ENCODE measurements around the gene MTERF1.

The MTERF1 gene

DNA sequence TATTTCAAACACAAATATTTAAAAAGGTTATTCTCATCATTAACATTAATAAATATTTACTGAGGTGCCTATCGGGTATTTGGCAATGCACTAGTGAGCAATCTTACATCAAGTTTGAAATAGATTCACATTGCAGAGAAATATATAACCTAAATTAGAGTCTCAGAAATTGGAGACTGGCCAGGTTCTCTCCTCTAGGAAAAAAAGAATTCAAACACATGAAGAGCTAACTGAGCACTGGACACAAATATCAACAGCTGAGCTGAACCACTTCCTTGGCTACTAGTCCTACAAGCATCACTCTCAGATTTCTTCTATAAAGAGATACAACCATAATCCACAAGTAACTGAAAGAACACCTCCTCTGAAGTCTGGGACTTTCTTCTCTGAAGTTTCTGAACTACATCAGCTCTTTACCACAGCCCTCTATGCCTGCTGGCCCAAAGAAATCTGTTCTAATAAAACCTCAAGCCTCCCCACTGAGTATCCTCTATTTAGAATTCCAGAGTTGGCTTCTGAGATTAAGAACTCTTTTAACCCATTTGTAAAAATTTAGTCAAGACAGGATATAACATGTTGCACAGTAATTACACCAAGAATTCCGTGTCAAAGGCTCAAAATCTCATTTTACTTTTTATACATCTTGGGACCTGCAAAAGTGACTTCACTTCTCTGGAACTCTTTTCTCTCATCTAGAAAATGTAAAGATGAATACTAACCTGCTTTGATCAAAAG lies 45.2 kb downstream of the MTERF1 start:
- DNase-seq (ENCODE audit: low read depth in 1 of 2, low spot score in 1 of 2): no peak

DNA sequence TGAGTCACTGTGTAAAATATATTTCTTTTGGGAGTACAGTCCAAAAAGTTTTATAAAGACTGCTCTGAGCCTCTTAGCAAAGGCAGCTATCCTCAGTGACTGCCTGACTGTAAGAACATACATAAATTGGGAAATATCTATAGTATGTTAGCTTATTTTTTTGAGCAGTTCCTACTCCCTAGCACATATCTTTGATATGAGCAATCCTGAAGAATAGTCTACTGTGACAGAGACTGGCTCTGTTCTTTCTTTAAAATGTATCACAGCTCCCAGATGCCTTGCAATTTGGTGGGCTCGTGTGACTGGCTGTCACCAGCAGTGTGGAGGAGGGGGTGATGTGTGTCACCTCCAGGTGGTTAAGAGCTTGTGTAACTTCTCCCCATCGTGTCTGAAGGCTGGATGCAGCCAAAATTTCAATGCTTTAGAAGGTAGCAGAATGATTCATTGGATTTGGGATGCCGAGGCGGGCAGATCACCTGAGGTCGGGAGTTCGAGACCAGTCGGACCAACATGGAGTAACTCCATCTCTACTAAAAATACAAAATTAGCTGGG lies 47.9 kb downstream of the MTERF1 start:
- no peak for DNase-seq (ENCODE audit: low read depth in 1 of 2, low spot score in 1 of 2)

DNA sequence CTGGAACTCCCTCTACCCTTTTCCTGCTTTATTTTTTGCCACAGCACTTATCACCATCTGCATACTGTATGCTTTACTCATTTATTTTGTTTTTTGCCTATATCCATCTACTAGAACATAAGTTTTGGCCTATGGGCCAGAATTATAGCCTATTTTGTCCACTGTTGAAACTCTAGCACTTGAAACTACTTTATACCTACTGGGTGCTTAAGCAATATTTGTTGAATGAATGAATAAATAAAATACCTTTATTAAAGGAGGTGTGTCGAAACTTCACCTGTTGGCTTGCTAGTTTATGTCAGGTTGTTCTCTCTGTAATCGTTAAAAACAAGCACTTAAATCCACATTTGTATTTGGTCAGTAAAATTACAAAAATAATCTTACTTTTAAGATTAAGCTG lies 53.3 kb downstream of the MTERF1 start:
- DNase-seq (ENCODE audit: low read depth in 1 of 2, low spot score in 1 of 2): no peak

DNA sequence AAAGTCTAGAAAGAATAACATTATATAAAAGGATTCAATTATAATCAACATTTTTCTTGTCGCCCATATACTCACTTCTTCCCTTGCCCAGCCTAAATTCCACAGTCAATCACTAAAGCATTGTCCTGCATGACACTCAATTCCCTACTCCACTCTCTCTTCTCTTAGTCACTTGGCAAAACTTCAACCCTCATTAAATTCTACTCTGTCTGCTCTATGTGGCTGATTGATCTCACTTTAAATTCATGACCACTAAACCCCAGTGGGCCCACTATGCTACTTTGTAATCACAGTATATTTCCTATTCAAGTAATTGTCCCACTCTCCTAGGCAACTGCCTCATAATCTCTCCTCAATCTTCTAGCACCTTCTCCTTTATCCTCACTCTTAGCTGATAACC lies 54.1 kb downstream of the MTERF1 start:
- DNase-seq (ENCODE audit: low read depth in 1 of 2, low spot score in 1 of 2): no peak

DNA sequence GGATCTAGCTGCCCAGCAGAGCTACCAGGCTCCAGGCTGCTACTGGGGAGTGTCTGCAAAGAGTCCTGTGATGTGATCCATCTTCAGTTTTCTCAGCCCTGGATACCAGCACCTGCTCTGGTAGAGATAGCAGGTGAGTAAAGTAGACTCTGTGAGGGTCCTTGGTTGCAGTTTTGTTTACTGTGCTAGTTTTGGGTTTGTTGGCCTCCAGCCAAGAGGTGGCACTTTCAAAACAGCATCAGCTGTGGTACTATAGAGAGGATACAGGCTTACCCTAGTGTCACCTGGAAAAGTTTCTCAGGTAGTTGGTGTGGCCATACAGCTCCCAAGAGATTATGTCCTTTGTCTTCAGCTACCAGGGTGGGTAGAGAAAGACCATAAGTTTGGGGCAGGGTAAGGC lies 56.3 kb downstream of the MTERF1 start:
- DNase-seq (ENCODE audit: low read depth in 1 of 2, low spot score in 1 of 2): no peak
